Esophagus squamous epithelium (tissue), 5 donors: ENCODE results near the gene STK16. TPM values are rescaled to one million over a fixed set of nuclear protein-coding genes. Genes with fewer than 3 reads are reported as not detected.
"Not testable (repeated sequence)": the region's sequence is repeated elsewhere in the genome, so short reads cannot be mapped to it uniquely, and the experiment has no call there.

ENCODE experiments used
- DNase-seq: peaks from one replicate; lab custom pipeline; 2025; lab: John Stamatoyannopoulos, UW
- H3K27ac ChIP-seq, 4 donors: fragments of 200-600 bp; sonication (generic); one replicate each; pipeline ENCODE4 v1.5.1; 2016 to 2019; ENCODE audit warnings: mild to moderate bottlenecking in 1 of 4
- H3K27me3 ChIP-seq, 4 donors: fragments of 200-600 bp; sonication (generic); 1 replicate in 3 of 4; 2 replicates in 1 of 4; pipeline versions ENCODE4 v1.5.1 to v1.6.0; 2017 to 2021; ENCODE audit warnings: antibody characterized with exemption in 1 of 4
- H3K36me3 ChIP-seq, 3 donors: fragments of 200-600 bp; sonication (generic); one replicate each; pipeline ENCODE4 v1.5.1; 2016 to 2019
- H3K4me1 ChIP-seq, 3 donors: fragments of 200-600 bp; sonication (generic); one replicate each; pipeline ENCODE4 v1.5.1; 2017 to 2019
- H3K4me3 ChIP-seq, 4 donors: fragments of 200-600 bp; sonication (generic); 1 replicate in 3 of 4; 2 replicates in 1 of 4; pipeline ENCODE4 v1.5.1; 2016 to 2019; ENCODE audit warnings: mild to moderate bottlenecking in 2 of 4, moderate library complexity in 1 of 4
- H3K9me3 ChIP-seq, 3 donors: fragments of 200-600 bp; sonication (generic); one replicate each; pipeline ENCODE4 v1.5.1; 2016 to 2019
- CTCF ChIP-seq, 6 experiments: fragments of 450-650 bp in 4 of 6; fragments of 200-600 bp in 2 of 6; sonication (generic) in 2 of 6; IDR thresholded peaks; one replicate each; pipeline ENCODE4 v1.5.1; 2016 to 2019; ENCODE audit warnings: antibody characterized with exemption in 6 of 6, mild to moderate bottlenecking in 4 of 6, moderate library complexity in 4 of 6
- POLR2A ChIP-seq, 4 donors: fragments of 450-650 bp; IDR thresholded peaks; one replicate each; pipeline ENCODE4 v1.6.1; 2017; ENCODE audit warnings: antibody characterized with exemption in 4 of 4, mild to moderate bottlenecking in 4 of 4, moderate library complexity in 3 of 4
- WGBS, 2 donors: methylation state at CpG; one replicate each; pipeline ENCODE4 v1.1.5; 2018; 5-methylcytosine and 5-hydroxymethylcytosine counted together
- intact Hi-C: fragments of 100-400 bp; cut with DNase I; formaldehyde crosslinking; loops from one replicate; pipeline ENCODE4 v1.15.0; 2022
- total RNA-seq, 4 donors: library from RNA; depleted of rRNA; stranded (reverse); fragments of >200 nt; gene quantifications; one replicate each; pipeline ENCODE4 v1.1.0, GENCODE V29; 2016
- donor health status: DM: yes; HTN: yes; CAD: no.

The STK16 gene
- 10 to 100 TPM in 3 of 4 donors, 1 to 10 TPM in 1; 8.6 to 27.4 (median 19.3) TPM for total RNA-seq

GRCh38 chr2:219245148-219245898, at the start of gene STK16, which contains the start of gene GLB1L:
Gene STK16 (plus strand): TSS chr2:219245479. CDS start chr2:219246000, 521 bp downstream.
Gene GLB1L (minus strand): TSS chr2:219245444. CDS start chr2:219243573, 1,871 bp downstream.
- H3K4me3 ChIP-seq: peak within 1 kb of the TSS; percentile 58 to 87 (median 82)
- intact Hi-C loops: no loop called here
- no peaks in the 10 kb centered on the region for H3K9me3 ChIP-seq
- no peaks in the 10 kb centered on the region for H3K27me3 ChIP-seq
- H3K36me3 ChIP-seq: peaks cover 5 to 29% (median 6%) of the 10 kb centered on the region in 3 donors
- peak within 1 kb of the TSS; percentile 93 to 96 (median 95) for H3K27ac ChIP-seq
- peak in 3 of 6 experiments; percentile 4 to 19 (median 7) for TF ChIP-seq CTCF (IDR thresholded peaks at IDR 0.05)
- peak in 3 of 4 donors; percentile 34 to 88 (median 64) for TF ChIP-seq POLR2A (IDR thresholded peaks at IDR 0.05)
- peak; percentile 68 for DNase-seq
- H3K4me1 ChIP-seq: peaks cover 38 to 58% (median 49%) of the 10 kb centered on the region in 3 donors
- 0% methylated on average over 4 of the region's 46 CpGs; no CpG with 5 or more reads in 1 of the 2 donors for WGBS, 2 donors

GRCh38 chr2:219197388-219197787, 47.9 kb upstream of the STK16 start:
- TF ChIP-seq POLR2A (IDR thresholded peaks at IDR 0.05) (no peak), CTCF (IDR thresholded peaks at IDR 0.05) (no peak)
- Histone ChIP-seq H3K9me3 (no peaks in the 10 kb centered on the region), H3K36me3 (no peaks in the 10 kb centered on the region), H3K27ac (no peak overlapping the region), H3K4me3 (no peak overlapping the region), H3K4me1 (no peaks in the 10 kb centered on the region), H3K27me3 (peaks cover 0 to 6% (median 0%) of the 10 kb centered on the region in 4 donors)
- WGBS, 2 donors: 83% methylated on average over 1 of the region's 1 CpG; no CpG with 5 or more reads in 1 of the 2 donors
- intact Hi-C loops: no loop called here
- DNase-seq: no peak

- intact Hi-C loops: no loop called here
- Histone ChIP-seq H3K9me3 (no peaks in the 10 kb centered on the region), H3K36me3 (no peaks in the 10 kb centered on the region), H3K27ac (no peak overlapping the region), H3K27me3 (peaks cover 0 to 6% (median 0%) of the 10 kb centered on the region in 4 donors), H3K4me1 (no peaks in the 10 kb centered on the region), H3K4me3 (no peak overlapping the region)
- TF ChIP-seq POLR2A (IDR thresholded peaks at IDR 0.05) (no peak), CTCF (IDR thresholded peaks at IDR 0.05) (no peak)
- 64 to 76% methylated on average over 4 to 5 of the region's 5 CpGs for WGBS, 2 donors
- DNase-seq: no peak
Observed at GRCh38 chr2:219198974-219199373, 46.3 kb upstream of the STK16 start.

GRCh38 chr2:219199470-219200211, 45.6 kb upstream of the STK16 start:
- no peak for DNase-seq
- WGBS, 2 donors: 78% methylated on average over 11 to 12 of the region's 12 CpGs
- TF ChIP-seq CTCF (IDR thresholded peaks at IDR 0.05): no peak
- TF ChIP-seq POLR2A (IDR thresholded peaks at IDR 0.05): no peak
- intact Hi-C loops: no loop called here
- H3K4me3 ChIP-seq: no peak overlapping the region
- H3K27me3 ChIP-seq: peaks cover 0 to 6% (median 0%) of the 10 kb centered on the region in 4 donors
- no peaks in the 10 kb centered on the region for H3K9me3 ChIP-seq
- no peaks in the 10 kb centered on the region for H3K36me3 ChIP-seq
- no peak overlapping the region for H3K27ac ChIP-seq
- H3K4me1 ChIP-seq: no peaks in the 10 kb centered on the region

- 68 to 75% methylated on average over 17 to 18 of the region's 26 CpGs for WGBS, 2 donors
- DNase-seq, intact Hi-C loops, H3K9me3 ChIP-seq, H3K27me3 ChIP-seq, H3K4me1 ChIP-seq, H3K27ac ChIP-seq, H3K36me3 ChIP-seq, H3K4me3 ChIP-seq: not testable (repeated sequence)
Observed at GRCh38 chr2:219200502-219201326, 44.6 kb upstream of the STK16 start.

- H3K36me3 ChIP-seq, H3K4me3 ChIP-seq, H3K9me3 ChIP-seq, H3K4me1 ChIP-seq, intact Hi-C loops, H3K27me3 ChIP-seq, H3K27ac ChIP-seq, DNase-seq: not testable (repeated sequence)
- no CpG with 5 or more reads among the region's 21 CpGs for WGBS, 2 donors
Observed at GRCh38 chr2:219201331-219201730, 43.9 kb upstream of the STK16 start.
